Smooth muscle cell (in vitro differentiated cells): ENCODE results near the gene NSUN2. TPM values are rescaled to one million over a fixed set of nuclear protein-coding genes. Genes with fewer than 3 reads are reported as not detected.

Experiments used
- DNase-seq: peaks from one replicate; lab custom pipeline; 2025; ENCODE audit not compliant: unreplicated experiment; lab: John Stamatoyannopoulos, UW
- H2AFZ ChIP-seq: fragments of 200-600 bp; sonication (generic); 2 replicates; pipeline ENCODE4 v1.6.0; 2016; ENCODE audit warnings: antibody characterized with exemption, low read depth, mild to moderate bottlenecking
- H3F3A ChIP-seq: fragments of 200-600 bp; sonication (generic); 2 replicates; pipeline ENCODE4 v1.6.0; 2017; ENCODE audit warnings: antibody characterized with exemption, low read depth
- H3K27ac ChIP-seq: fragments of 200-600 bp; sonication (generic); 2 replicates; pipeline ENCODE4 v1.5.1; 2016; ENCODE audit warnings: low read depth, mild to moderate bottlenecking
- H3K27me3 ChIP-seq: fragments of 200-600 bp; sonication (generic); 2 replicates; pipeline ENCODE4 v1.6.1; 2016; ENCODE audit warnings: low read depth, mild to moderate bottlenecking
- H3K36me3 ChIP-seq: fragments of 200-600 bp; sonication (generic); 2 replicates; pipeline ENCODE4 v1.5.1; 2016; ENCODE audit warnings: low read depth
- H3K4me1 ChIP-seq: fragments of 200-600 bp; sonication (generic); 2 replicates; pipeline ENCODE4 v1.5.1; 2016; ENCODE audit warnings: low read depth
- H3K4me2 ChIP-seq: fragments of 200-600 bp; sonication (generic); 2 replicates; pipeline ENCODE4 v1.6.0; 2016; ENCODE audit warnings: mild to moderate bottlenecking
- H3K4me3 ChIP-seq: fragments of 200-600 bp; sonication (generic); 2 replicates; pipeline ENCODE4 v1.5.1; 2016; ENCODE audit warnings: mild to moderate bottlenecking
- H3K79me2 ChIP-seq: fragments of 200-600 bp; sonication (generic); 2 replicates; pipeline ENCODE4 v1.6.0; 2016; ENCODE audit warnings: low read depth, mild to moderate bottlenecking
- H3K9ac ChIP-seq: fragments of 200-600 bp; sonication (generic); 2 replicates; pipeline ENCODE4 v1.6.0; 2016; ENCODE audit warnings: low read depth
- H3K9me3 ChIP-seq: fragments of 200-600 bp; sonication (generic); replicated peaks from 2 replicates; pipeline ENCODE4 v1.5.1; 2016; ENCODE audit warnings: low read depth
- H4K20me1 ChIP-seq: fragments of 200-600 bp; sonication (generic); 2 replicates; pipeline ENCODE4 v1.6.0; 2016; ENCODE audit warnings: low read depth
- CTCF ChIP-seq: fragments of 200-600 bp; sonication (generic); IDR thresholded peaks from 2 replicates; pipeline ENCODE4 v1.5.1; 2017; ENCODE audit warnings: borderline replicate concordance, mild to moderate bottlenecking, antibody characterized with exemption; ENCODE audit not compliant: insufficient read depth, poor library complexity, severe bottlenecking
- WGBS: methylation state at CpG from one replicate; pipeline ENCODE4 v1.1.7; 2016; ENCODE audit warnings: low lambda C conversion rate; 5-methylcytosine and 5-hydroxymethylcytosine counted together
- polyA plus RNA-seq: library from polyadenylated mRNA; unstranded; fragments of >200 nt; fragmentation: Nextera tagmentation; extraction: Ambion mirVana; gene quantifications from 2 replicates; pipeline ENCODE4 v1.2.1, GENCODE V29; 2016
- total RNA-seq: library from RNA; depleted of rRNA; stranded (reverse); fragments of >200 nt; gene quantifications from 2 replicates; pipeline ENCODE4 v1.2.3, GENCODE V29; 2014

Gene NSUN2
- total and polyA plus RNA-seq, 2 experiments from 2014 or later = 29.3 to 34.4 TPM

- Histone ChIP-seq H2AFZ (no peak overlapping the region), H3K4me3 (peak overlapping the region; percentile 36), H3K4me1 (no peaks in the 10 kb centered on the region), H3F3A (no peaks in the 10 kb centered on the region), H3K27ac (no peak overlapping the region), H3K36me3 (no peaks in the 10 kb centered on the region), H3K79me2 (no peaks in the 10 kb centered on the region), H3K27me3 (peaks cover 72% of the 10 kb centered on the region), H3K9ac (no peak overlapping the region), H3K4me2 (peak overlapping the region; percentile 78), H4K20me1 (no peaks in the 10 kb centered on the region), H3K9me3 (no peaks in the 10 kb centered on the region)
- WGBS = 18% methylated on average over 39 of the region's 85 CpGs
- no peak for DNase-seq
- peak; percentile 33 for TF ChIP-seq CTCF
These were observed 49.6 kb downstream of the NSUN2 start for GRCh38 chr5:6583049-6583880.

- no peak for DNase-seq
- Histone ChIP-seq H3K4me1 (no peaks in the 10 kb centered on the region), H3K4me3 (peak overlapping the region; percentile 36), H3K4me2 (peak overlapping the region; percentile 78), H3K27ac (no peak overlapping the region), H3K27me3 (peaks cover 72% of the 10 kb centered on the region), H2AFZ (no peak overlapping the region), H3K9ac (no peak overlapping the region), H3F3A (no peaks in the 10 kb centered on the region), H3K36me3 (no peaks in the 10 kb centered on the region), H3K79me2 (no peaks in the 10 kb centered on the region), H4K20me1 (no peaks in the 10 kb centered on the region), H3K9me3 (no peaks in the 10 kb centered on the region)
- 74% methylated on average over 21 of the region's 30 CpGs for WGBS
- TF ChIP-seq CTCF = no peak
These were observed 50.3 kb downstream of the NSUN2 start for GRCh38 chr5:6582507-6583048.

- WGBS = 91% methylated on average over 14 of the region's 14 CpGs
- H3K4me1 ChIP-seq = no peaks in the 10 kb centered on the region
- DNase-seq = no peak
- TF ChIP-seq CTCF = no peak
- no peaks in the 10 kb centered on the region for H3F3A ChIP-seq
- no peak overlapping the region for H3K4me3 ChIP-seq
- no peak overlapping the region for H3K4me2 ChIP-seq
- no peaks in the 10 kb centered on the region for H4K20me1 ChIP-seq
- no peaks in the 10 kb centered on the region for H3K9me3 ChIP-seq
- peaks cover 72% of the 10 kb centered on the region for H3K27me3 ChIP-seq
- H3K9ac ChIP-seq = no peak overlapping the region
- no peaks in the 10 kb centered on the region for H3K79me2 ChIP-seq
- H2AFZ ChIP-seq = no peak overlapping the region
- H3K36me3 ChIP-seq = no peaks in the 10 kb centered on the region
- no peak overlapping the region for H3K27ac ChIP-seq
These were observed 51.1 kb downstream of the NSUN2 start for GRCh38 chr5:6581559-6582426.
